Fibroblast of the aortic adventitia (primary cell): ENCODE data around the gene M1AP. TPM values are rescaled to one million over a fixed set of nuclear protein-coding genes. Genes with fewer than 3 reads are reported as not detected.

Experiments
- DNase-seq: peaks from one replicate; pipeline ENCODE4 v3.0.0-alpha.2; 2010; ENCODE audit warnings: low read depth
- H3K4me3 ChIP-seq: 2 replicates; pipeline ENCODE4 v1.5.1; 2011; ENCODE audit warnings: low read depth, mild to moderate bottlenecking, control low read depth, low read length, moderate library complexity
- CTCF ChIP-seq: IDR thresholded peaks from 2 replicates; pipeline ENCODE4 v1.5.1; 2011; ENCODE audit warnings: mild to moderate bottlenecking, low read length, control low read depth, inconsistent platforms; ENCODE audit not compliant: insufficient read depth
- total RNA-seq: library from RNA; depleted of rRNA; stranded (reverse); fragments of >200 nt; gene quantifications from 2 replicates; pipeline ENCODE4 v1.2.3, GENCODE V29; 2012; ENCODE audit warnings: low replicate concordance

Gene M1AP
- total RNA-seq, 1 donor: not detected

- no peak overlapping the region for H3K4me3 ChIP-seq
- no peak for DNase-seq
- TF ChIP-seq CTCF: peak; percentile 16
Observed at GRCh38 chr2:74572178-74572925, 75.8 kb downstream of the M1AP start.

GRCh38 chr2:74571058-74571457 is 77.1 kb downstream of the M1AP start:
- H3K4me3 ChIP-seq: no peak overlapping the region
- TF ChIP-seq CTCF: no peak
- DNase-seq: no peak

GRCh38 chr2:74569686-74570085 is 78.4 kb downstream of the M1AP start:
- no peak overlapping the region for H3K4me3 ChIP-seq
- DNase-seq: no peak
- no peak for TF ChIP-seq CTCF

- DNase-seq: peak; percentile 87
- no peak for TF ChIP-seq CTCF
- no peak overlapping the region for H3K4me3 ChIP-seq
Observed at GRCh38 chr2:74567881-74568280, 80.2 kb downstream of the M1AP start.

- DNase-seq: peak; percentile 95
- no peak overlapping the region for H3K4me3 ChIP-seq
- TF ChIP-seq CTCF: no peak
Observed at GRCh38 chr2:74566754-74567085, 81.4 kb downstream of the M1AP start.

- no peak for TF ChIP-seq CTCF
- H3K4me3 ChIP-seq: no peak overlapping the region
- DNase-seq: no peak
Observed at GRCh38 chr2:74566076-74566753, 81.9 kb downstream of the M1AP start.
